Body of pancreas (tissue), 4 donors: ENCODE measurements around the gene TEX30. TPM values are rescaled to one million over a fixed set of nuclear protein-coding genes. Genes with fewer than 3 reads are reported as not detected.
"Not testable (repeated sequence)": the region's sequence is repeated elsewhere in the genome, so short reads cannot be mapped to it uniquely, and the experiment has no call there.

Experiments
- ATAC-seq: fragments of 150-250 bp; one replicate; pipeline ENCODE4 v1.9.1; 2016
- DNase-seq, 4 donors: peaks; one replicate each; pipeline ENCODE4 v3.0.0-alpha.2; 2019
- H3K27ac ChIP-seq, 4 donors: fragments of 200-600 bp; sonication (generic); 1 replicate in 3 of 4; 2 replicates in 1 of 4; pipeline versions ENCODE4 v1.5.1 to v1.6.1; 2016 to 2019; ENCODE audit warnings: mild to moderate bottlenecking in 1 of 4, mixed read lengths in 1 of 4, moderate library complexity in 1 of 4
- H3K27me3 ChIP-seq, 2 donors: fragments of 200-600 bp; sonication (generic); one replicate each; pipeline ENCODE4 v1.6.0; 2016; ENCODE audit warnings: mild to moderate bottlenecking in 1 of 2
- H3K36me3 ChIP-seq, 2 donors: fragments of 200-600 bp; sonication (generic); replicated peaks in 1 of 2; 2 replicates each; pipeline ENCODE4 v1.5.1; 2016; ENCODE audit warnings: low read depth in 2 of 2; ENCODE audit not compliant: insufficient read depth in 1 of 2
- H3K4me1 ChIP-seq: fragments of 200-600 bp; sonication (generic); one replicate; pipeline ENCODE4 v1.6.0; 2016
- H3K4me3 ChIP-seq, 2 donors: fragments of 200-600 bp; sonication (generic); 1 replicate in 1 of 2; 2 replicates in 1 of 2; pipeline ENCODE4 v1.5.1; 2016 to 2019
- H3K9me3 ChIP-seq, 3 donors: fragments of 200-600 bp; sonication (generic); 1 replicate in 2 of 3; 2 replicates in 1 of 3; pipeline ENCODE4 v1.5.1; 2016
- CTCF ChIP-seq, 7 experiments: fragments of 450-650 bp in 4 of 7; fragments of 200-600 bp in 3 of 7; sonication (generic) in 3 of 7; IDR thresholded peaks; one replicate each; pipeline ENCODE4 v1.5.1; 2016 to 2019; ENCODE audit warnings: antibody characterized with exemption in 7 of 7
- POLR2A ChIP-seq, 3 donors: fragments of 450-650 bp; IDR thresholded peaks; one replicate each; pipeline ENCODE4 v1.6.1; 2016; ENCODE audit warnings: antibody characterized with exemption in 3 of 3, mild to moderate bottlenecking in 2 of 3
- WGBS, 2 donors: methylation state at CpG; one replicate each; pipeline ENCODE4 v1.1.5; 2017; 5-methylcytosine and 5-hydroxymethylcytosine counted together
- intact Hi-C: fragments of 100-400 bp; cut with DNase I; formaldehyde crosslinking; loops from one replicate; pipeline ENCODE4 v1.15.1; 2023
- total RNA-seq, 2 donors: library from RNA; depleted of rRNA; stranded (reverse); fragments of >200 nt; gene quantifications; one replicate each; pipeline ENCODE4 v1.1.0, GENCODE V29; 2016

TEX30 gene
- total RNA-seq, 2 donors from 2014 or later = 3.6 to 4.2 TPM

DNA sequence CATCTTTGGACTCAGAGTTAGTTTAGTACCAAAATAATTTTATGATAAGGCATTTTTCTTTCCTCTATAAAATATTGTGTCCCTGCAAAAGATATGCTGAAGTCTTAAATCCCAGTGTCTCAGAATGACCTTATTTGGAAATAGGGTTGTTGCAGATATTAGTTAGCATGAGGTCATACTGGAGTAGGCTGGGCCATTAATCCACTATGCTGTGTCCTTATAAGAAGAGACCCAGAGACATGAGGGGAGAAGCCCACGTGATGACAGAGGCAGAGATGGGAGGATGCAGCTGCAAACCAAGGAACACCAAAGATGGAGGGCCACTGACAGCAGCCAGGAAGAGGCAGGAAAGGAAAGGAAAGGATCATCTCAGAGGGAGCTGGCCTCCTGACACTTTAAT, 18.8 kb upstream of the TEX30 start:
- DNase-seq = no peak
- Histone ChIP-seq H3K36me3 (no peaks in the 10 kb centered on the region), H3K9me3 (no peaks in the 10 kb centered on the region), H3K4me1 (no peaks in the 10 kb centered on the region), H3K27ac (no peak overlapping the region), H3K27me3 (no peaks in the 10 kb centered on the region), H3K4me3 (no peak overlapping the region)
- no peak for ATAC-seq
- TF ChIP-seq CTCF (IDR thresholded peaks at IDR 0.05) (no peak), POLR2A (IDR thresholded peaks at IDR 0.05) (no peak)
- 60 to 78% methylated on average over 1 of the region's 1 CpG for WGBS, 2 donors
- intact Hi-C loops = no loop called here

GRCh38 chr13:102788683-102789082, 15.1 kb upstream of the TEX30 start:
- Histone ChIP-seq H3K4me3 (no peak overlapping the region), H3K27me3 (no peaks in the 10 kb centered on the region), H3K36me3 (no peaks in the 10 kb centered on the region), H3K27ac (no peak overlapping the region), H3K4me1 (no peaks in the 10 kb centered on the region), H3K9me3 (no peaks in the 10 kb centered on the region)
- 92 to 95% methylated on average over 8 of the region's 8 CpGs for WGBS, 2 donors
- ATAC-seq = no peak
- DNase-seq = no peak
- intact Hi-C loops = no loop called here
- TF ChIP-seq POLR2A (IDR thresholded peaks at IDR 0.05) = no peak
- TF ChIP-seq CTCF (IDR thresholded peaks at IDR 0.05) = no peak

DNA sequence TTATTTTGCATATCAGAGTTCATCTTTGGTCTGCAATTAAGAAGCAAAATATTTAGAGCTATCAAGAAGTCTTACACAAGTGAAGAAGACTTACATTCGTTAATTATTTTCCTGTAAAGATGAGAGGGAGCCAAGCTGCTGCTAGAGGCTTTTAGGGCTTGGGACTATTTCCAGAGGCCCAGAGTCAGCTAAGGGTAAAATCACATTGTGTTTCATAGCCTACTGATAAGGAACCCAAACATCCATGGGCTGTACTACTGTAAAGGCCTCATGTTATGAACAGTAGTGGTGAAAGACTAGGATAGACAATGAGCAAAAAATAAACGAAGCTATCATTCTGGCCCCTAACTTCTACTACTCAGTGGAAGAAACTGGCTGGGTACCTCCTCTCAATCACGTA, 10.9 kb upstream of the TEX30 start:
- TF ChIP-seq CTCF (IDR thresholded peaks at IDR 0.05) (no peak), POLR2A (IDR thresholded peaks at IDR 0.05) (no peak)
- WGBS, 2 donors = 70 to 71% methylated on average over 3 of the region's 3 CpGs
- DNase-seq (no peak), ATAC-seq (no peak)
- H3K4me1 ChIP-seq = no peaks in the 10 kb centered on the region
- no peaks in the 10 kb centered on the region for H3K27me3 ChIP-seq
- no peak overlapping the region for H3K27ac ChIP-seq
- no peak overlapping the region for H3K4me3 ChIP-seq
- no peaks in the 10 kb centered on the region for H3K9me3 ChIP-seq
- H3K36me3 ChIP-seq = no peaks in the 10 kb centered on the region
- intact Hi-C loops = no loop called here

DNA sequence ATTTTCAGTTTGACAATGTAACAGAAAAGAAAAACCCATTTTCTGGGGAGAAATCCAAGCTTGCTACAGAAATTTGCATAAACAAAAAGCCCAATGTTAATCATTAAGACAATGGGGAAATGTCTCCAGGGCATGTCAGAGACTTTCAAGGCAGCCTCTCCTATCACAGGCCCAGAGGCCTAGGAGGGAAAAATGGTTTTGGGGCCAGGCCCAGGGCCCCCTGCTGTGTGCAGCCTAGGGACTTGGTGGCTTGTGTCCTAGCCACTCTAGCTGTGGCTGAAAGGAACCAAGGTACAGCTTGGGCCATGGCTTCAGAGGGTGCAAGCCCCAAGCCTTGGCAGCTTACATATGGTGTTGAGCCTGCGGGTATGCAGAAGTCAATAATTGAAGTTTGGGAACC, 8.0 kb upstream of the TEX30 start:
- no peaks in the 10 kb centered on the region for H3K4me1 ChIP-seq
- no peak overlapping the region for H3K27ac ChIP-seq
- DNase-seq (no peak), ATAC-seq (no peak)
- TF ChIP-seq CTCF (IDR thresholded peaks at IDR 0.05) (no peak), POLR2A (IDR thresholded peaks at IDR 0.05) (no peak)
- H3K36me3 ChIP-seq = no peaks in the 10 kb centered on the region
- no peaks in the 10 kb centered on the region for H3K9me3 ChIP-seq
- intact Hi-C loops = no loop called here
- H3K27me3 ChIP-seq = no peaks in the 10 kb centered on the region
- H3K4me3 ChIP-seq = no peak overlapping the region
- WGBS, 2 donors = 94 to 100% methylated on average over 1 of the region's 1 CpG

- H3K36me3 ChIP-seq, H3K27me3 ChIP-seq, intact Hi-C loops, H3K4me3 ChIP-seq, H3K9me3 ChIP-seq, H3K27ac ChIP-seq, ATAC-seq, H3K4me1 ChIP-seq, DNase-seq: not testable (repeated sequence)
- WGBS, 2 donors = 79 to 84% methylated on average over 4 of the region's 4 CpGs
Measured at GRCh38 chr13:102780656-102781055, 7.1 kb upstream of the TEX30 start.
